Stimulated activated naive CD4-positive, alpha-beta T cell treated with Interleukin-2 at 50 U/mL for 16 hours (primary cell): Measurements from ENCODE around the gene SIT1.
"Not testable (repeated sequence)": the region's sequence is repeated elsewhere in the genome, so short reads cannot be mapped to it uniquely, and the experiment has no call there.

Experiments
- DNase-seq: peaks from one replicate; lab custom pipeline; 2025; lab: John Stamatoyannopoulos, UW

The SIT1 gene

DNA sequence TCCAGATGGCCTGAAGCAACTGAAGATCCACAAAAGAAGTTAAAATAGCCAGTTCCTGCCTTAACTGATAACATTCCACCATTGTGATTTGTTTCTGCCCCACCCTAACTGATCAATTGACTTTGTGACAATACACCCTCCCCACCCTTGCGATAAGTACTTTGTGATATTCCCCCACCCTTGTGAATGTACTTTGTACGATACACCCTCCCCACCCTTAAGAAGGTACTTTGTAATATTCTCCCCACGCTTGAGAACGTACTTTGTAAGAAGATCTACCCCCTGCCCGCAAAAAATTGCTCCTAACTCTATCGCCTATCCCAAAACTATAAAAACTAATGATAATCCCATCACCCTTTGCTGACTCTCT lies 13.9 kb downstream of the SIT1 start:
- not testable (repeated sequence) for DNase-seq

DNA sequence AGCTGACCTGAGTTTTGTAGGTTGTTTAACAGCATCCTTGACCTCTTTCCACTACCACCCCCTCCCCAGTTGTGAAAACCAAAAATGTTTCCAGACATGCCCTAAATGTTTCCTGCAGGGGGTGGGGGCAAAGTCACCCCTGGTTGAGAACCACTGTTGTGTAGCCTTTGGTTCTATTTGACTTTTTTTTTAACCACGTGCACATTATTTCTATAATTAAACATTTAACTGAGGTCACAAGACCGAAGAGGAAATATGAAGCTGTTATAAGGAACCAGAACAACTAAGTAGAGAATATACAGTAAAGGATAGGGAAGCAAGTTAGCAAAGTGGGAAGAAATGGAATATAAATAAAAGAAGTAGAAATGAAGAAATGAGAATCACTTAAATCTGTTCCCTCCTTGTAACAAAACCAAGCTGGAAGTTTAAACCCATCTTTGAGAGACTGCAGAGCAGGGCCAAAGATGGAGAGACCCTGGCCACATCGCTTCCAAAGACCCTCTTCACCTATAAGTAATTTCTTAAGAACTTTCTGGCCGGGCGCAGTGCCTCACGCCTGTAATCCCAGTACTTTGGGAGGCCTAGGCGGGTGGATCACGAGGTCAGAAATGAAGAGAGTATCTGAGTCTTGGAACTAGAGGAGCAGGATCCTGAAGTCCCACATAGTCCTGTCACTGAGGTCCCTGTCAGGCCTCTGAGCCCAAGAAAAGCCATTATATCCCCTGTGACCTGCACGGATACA lies 14.4 kb downstream of the SIT1 start:
- no peak for DNase-seq

DNA sequence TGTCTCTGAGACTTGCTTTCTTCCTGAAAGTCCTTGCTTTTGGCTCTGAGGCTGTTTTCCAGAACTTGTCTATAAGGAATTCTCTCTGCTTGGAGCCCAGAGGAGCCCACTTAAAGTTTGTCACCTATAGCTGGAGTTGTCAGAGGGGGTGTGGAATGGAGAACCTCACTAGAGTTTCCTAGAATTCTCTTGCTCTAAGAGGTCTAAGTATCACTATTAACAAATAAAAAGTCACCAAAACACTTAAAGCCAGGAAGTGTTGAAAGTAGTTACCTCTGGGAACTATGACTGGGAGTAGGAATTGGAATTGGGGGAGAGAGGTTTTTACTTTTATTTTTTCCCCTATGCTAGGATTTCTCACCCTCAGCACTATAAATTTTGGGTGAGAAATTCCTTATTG lies 15.0 kb downstream of the SIT1 start:
- no peak for DNase-seq

DNA sequence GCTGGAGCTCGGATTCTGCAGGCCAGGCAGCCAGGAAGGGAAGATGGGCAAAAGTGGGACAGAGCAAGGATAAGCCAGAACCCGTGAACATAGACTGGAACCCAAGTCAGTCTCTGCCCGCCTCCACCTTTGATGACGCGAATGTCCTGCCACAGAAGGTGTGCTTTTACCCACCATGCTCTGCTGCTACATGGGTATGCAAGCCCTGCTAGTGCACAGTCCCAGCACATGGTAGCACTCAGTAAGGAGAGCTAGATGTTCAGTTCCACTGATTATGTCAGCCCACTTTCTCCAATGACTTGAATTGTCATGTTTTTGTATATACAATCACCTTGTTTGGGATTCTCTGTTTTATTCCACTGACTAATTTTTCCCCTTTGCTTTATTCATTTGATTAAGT lies 21.1 kb downstream of the SIT1 start:
- no peak for DNase-seq

DNA sequence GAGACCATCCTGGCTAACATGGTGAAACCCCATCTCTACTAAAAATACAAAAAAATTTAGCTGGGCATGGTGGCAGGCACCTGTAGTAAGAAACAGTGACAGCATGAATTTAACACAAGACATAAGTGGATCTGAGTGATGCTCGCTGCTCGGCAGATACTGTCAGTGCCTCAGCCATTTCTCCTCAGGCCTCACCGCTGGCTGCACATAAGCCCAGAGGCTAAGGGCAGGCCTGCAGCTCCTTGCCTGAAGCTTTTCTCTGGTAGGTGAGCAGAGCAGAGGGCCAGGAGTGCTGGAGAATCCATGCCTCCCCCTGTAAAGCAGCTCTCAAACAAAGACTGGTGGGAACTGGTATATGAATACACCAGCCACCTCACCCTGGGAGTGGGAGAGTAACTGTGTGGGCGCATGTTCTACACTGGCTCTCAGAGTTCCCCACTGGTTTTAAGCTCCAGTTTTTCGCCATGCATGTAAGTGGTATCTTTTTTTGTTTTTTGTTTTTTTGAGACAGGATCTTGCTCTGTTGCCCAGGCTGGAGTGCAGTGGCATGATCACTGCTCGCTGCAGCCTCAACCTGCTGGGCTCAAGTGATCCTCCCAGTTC lies 22.2 kb downstream of the SIT1 start:
- no peak for DNase-seq

GRCh38 chr9:35627575-35627974 lies 23.2 kb downstream of the SIT1 start:
- no peak for DNase-seq

GRCh38 chr9:35619800-35620158 lies 31.0 kb downstream of the SIT1 start:
- peak; percentile 56 for DNase-seq

DNA sequence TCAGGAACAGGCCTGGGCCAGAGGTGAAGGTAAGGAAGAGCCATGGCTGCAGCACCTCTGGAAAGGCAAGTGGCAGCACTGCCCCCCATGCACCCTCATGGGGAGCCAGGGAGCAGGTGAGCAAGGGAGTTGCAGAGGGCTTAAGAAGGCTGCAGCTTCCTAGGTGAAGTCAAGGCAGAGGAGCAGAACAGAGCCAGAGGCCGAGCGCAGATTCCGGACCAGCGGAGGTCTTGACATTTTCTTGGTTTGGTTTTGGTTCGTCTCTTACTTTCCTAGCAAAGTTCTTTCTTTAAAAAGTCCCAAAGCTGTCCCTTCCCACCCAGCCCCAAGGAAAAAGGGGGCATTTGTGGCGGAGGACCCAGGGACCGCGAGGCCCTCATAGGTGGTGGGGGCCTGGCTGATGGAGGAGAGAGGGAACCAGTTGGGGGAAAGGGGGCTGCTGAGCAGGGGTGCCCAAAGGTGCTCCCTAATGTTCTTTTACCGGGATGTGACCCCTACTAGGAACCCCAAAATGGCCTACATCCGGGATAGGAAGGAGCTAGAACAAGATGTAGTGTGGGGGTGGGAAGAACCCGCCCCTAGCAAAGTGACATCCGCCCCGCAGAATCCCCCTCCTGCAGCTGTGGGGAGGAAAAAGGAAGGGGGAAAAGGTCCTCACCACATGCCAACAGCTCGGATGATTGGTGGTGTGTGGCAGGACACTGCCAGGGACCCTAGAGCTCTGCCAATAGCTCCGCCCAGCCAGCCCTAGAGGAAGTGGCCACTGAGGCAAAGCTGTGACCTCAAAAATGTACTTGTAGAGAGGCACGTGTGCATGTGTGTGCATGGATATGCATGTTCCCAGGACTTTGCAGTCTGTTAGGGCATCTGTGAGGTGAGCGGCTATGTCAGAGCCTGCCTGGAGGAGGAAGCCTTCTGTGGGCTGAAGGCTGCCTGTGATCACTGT lies 31.6 kb downstream of the SIT1 start:
- peak; percentile 30 for DNase-seq

GRCh38 chr9:35618325-35618727 lies 32.4 kb downstream of the SIT1 start, which contains the start of gene CD72:
CD72 (minus strand) TSS chr9:35618413; CDS start chr9:35618303, 110 bp downstream.
- no peak for DNase-seq

DNA sequence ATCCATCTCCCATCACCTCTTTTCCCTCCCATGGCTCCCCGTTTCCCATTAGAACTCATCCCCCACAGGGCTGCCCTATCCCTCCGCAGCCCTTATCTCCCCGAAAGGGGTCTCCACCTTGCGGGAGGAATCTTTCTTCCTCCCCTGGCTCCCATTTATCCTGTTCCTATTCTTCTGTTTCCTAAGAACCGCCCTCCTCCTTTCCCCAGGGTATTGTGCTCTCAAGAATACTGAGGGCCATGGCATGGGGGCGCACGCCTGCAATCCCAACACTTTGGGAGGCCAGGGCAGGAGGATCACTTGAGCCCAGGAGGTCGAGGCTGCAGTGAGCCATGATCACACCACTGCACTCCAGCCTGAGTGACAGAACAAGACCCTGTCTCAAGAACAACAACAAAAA lies 33.2 kb downstream of the SIT1 start:
- DNase-seq, result no peak

DNA sequence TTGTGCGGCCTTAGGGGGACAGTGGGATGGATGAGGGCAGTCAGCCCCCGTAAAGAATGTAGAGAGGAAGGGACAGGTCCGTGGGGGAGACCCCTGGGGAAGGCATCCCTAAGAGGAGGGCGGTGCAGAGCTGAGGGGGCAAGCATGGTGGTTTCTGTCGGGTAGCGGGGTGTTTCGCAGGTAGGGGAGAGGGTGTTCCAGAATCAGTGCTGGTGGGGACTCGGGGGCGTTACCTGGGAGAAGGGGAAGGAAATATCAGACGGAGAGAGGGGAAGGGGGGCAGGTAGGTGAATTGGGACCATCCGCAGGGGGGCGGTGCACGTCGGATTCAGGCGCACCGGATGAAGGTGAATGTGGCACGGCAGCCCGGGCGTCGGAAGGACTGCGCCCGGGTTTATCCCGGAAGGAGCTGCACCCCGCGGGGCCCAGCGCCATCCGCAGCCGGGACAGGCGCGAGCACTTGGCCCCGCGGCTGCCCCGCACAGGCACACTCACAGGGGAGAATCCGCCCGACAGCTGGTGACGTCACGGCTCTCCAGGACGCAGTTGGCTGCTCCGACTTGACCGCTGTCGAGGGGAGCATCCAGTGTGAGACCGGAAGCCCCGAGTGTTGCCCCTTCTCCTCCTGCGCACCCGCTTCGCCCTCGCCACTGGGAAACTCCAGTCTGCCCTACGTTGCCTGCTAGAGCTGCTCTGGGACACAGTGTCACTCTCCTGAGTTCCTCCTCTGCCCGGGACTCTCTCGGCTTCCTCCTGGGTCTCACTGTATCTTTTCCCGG lies 33.9 kb downstream of the SIT1 start:
- DNase-seq, result peak; percentile 58

- no peak for DNase-seq
Measured at GRCh38 chr9:35615981-35616680, 34.6 kb downstream of the SIT1 start.

DNA sequence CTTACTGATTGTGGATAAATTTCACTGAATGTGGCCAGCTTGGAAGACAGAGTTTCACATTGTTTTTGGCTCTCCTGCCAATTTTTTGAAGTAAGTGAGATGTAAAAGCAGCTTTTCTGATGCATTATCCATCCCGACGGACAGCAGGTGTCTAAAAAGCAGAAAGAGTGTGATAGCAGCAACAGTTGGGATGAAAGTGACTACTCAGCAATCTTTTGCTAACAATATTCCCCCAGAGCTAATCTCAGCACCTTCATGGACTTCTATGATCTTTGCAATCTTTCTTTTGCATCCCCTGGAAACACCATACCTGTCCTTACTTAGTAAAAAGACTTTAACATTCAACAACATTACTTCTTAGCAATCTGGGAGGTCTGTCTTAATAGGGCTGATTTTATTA lies 37.9 kb downstream of the SIT1 start:
- no peak for DNase-seq

DNA sequence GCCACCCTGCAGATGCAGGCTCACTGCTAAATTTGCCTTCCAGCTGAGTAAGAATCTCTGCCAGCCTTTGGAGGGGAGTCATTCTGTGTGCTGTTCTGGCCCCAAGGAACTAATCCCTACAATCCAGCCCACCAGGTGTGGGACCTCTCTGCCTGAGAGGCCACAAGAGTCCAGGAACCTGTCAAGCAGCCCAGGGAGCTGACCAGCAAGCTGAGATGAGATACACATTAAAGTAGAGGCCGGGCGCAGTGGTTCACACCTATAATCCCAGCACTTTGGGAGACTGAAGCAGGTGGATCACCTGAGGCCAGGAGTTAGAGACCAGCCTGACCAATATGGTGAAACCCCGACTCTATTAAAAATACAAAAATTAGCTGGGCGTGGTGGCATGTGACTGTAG lies 38.7 kb downstream of the SIT1 start:
- not testable (repeated sequence) for DNase-seq

DNA sequence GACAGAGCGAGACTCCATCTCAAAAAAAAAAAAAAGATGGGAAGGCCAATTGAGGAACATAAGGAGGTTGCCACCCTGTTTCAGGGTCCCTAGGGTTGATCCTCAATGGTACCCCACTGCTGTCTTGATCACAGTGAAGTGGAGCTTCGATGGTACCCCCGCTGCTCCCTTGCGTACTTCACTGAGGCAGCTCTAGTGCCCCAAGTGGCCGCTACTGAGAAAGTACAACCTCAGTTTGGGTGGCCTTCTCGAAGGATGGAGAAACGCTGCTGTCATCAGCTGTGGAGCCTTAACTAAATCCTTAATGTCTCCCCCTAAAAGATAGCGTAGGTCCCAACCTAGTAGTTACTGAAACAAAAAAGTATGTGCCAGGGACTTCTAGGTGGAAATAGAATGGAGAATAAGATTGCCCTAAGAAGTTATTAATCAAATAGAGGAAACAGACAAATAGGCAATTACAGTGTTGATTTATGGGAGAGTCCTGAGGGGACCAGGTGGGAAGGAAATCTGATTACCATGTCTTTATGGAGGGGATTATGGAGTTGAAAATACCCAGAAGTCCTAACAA lies 39.4 kb downstream of the SIT1 start:
- peak; percentile 56 for DNase-seq

DNA sequence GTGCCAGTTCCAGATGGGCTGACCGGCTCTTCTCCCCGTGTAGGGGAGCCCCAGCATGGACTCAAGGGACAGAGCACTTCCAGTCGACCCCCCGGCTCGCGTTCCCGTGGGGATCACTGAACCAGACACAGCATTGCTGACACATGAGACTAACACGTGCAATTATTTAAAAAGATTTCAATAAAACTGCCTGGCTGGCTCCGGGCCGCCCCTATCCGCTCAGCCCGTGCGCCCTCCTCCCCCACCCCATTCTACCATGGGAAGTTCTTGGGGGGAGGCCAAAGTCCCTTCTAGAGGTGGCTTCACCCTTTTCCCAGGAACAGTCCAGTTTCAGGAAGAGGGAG lies 40.9 kb downstream of the SIT1 start:
- DNase-seq, result no peak

DNA sequence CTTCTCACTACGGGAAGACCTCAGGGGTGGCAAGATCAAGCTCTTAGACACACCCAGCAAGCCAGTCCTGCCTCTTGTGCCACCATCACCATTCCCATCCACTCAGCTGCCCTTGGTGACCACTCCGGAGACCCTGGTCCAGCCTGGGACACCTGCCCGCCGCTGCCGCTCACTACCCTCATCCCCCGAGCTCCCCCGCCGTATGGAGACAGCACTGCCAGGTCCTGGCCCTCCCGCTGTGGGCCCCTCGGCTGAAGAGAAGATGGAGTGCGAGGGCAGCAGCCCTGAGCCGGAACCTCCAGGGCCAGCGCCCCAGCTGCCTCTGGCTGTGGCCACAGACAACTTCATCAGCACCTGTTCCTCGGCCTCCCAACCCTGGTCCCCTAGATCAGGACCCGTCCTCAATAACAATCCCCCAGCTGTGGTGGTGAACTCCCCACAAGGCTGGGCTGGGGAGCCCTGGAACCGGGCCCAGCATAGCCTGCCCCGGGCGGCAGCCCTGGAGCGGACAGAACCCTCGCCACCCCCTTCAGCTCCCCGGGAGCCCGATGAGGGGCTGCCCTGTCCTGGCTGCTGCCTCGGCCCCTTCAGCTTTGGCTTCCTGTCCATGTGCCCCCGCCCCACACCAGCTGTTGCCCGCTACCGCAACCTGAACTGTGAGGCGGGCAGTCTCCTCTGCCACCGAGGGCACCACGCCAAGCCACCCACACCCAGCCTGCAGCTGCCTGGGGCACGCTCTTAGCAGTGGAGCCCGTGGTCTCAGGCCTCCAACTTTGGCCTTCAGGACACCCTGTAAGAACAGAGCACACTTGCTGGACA lies 41.5 kb downstream of the SIT1 start:
- no peak for DNase-seq

DNA sequence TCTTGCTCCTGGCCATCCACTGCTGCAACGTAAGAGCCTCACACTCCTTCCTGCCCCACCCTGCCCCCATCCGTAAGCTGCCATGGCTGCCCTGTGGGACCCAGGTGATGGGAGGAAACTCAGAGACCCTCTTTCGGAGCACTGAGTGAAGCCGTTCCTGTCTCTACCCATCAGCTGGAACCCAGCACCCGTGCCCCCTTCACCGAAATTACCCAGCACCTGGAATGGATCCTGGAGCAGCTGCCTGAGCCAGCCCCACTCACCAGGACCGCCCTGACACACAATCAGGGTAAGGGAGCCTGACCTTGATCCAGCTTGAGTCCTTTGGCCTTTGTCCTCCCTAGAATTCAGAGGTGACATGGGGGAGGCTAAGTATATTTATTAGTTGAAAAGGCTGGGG lies 42.5 kb downstream of the SIT1 start:
- DNase-seq, result no peak

DNA sequence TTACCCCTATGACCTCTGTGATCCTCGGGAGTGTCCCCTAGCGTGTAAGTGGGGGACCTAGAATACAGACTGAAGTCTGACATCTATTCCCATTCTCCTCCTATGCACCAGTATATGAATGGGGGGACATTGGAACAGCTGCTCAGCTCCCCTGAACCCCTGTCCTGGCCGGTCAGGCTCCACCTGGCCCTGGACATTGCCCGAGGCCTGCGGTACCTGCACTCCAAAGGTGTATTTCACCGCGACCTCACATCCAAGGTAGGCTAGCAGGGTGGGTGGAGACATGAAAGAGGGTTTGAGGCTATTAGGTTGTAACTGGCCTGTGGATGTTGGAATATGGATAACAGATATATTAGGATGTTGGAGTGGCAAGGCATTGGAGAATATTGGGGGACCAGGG lies 44.0 kb downstream of the SIT1 start:
- no peak for DNase-seq

- DNase-seq, result no peak
Measured at GRCh38 chr9:35606138-35606504, 44.6 kb downstream of the SIT1 start.
